HG02970 (cell line): ENCODE results near the gene LEPR.

Source experiments
- ATAC-seq: cut with Tn5 transposase; IDR thresholded peaks from one replicate; pipeline ENCODE4 v1.9.1; 2021; ENCODE audit warnings: mild to moderate bottlenecking, moderate library complexity, moderate number of reproducible peaks; ENCODE audit not compliant: unreplicated experiment, low FRiP score

LEPR gene

DNA sequence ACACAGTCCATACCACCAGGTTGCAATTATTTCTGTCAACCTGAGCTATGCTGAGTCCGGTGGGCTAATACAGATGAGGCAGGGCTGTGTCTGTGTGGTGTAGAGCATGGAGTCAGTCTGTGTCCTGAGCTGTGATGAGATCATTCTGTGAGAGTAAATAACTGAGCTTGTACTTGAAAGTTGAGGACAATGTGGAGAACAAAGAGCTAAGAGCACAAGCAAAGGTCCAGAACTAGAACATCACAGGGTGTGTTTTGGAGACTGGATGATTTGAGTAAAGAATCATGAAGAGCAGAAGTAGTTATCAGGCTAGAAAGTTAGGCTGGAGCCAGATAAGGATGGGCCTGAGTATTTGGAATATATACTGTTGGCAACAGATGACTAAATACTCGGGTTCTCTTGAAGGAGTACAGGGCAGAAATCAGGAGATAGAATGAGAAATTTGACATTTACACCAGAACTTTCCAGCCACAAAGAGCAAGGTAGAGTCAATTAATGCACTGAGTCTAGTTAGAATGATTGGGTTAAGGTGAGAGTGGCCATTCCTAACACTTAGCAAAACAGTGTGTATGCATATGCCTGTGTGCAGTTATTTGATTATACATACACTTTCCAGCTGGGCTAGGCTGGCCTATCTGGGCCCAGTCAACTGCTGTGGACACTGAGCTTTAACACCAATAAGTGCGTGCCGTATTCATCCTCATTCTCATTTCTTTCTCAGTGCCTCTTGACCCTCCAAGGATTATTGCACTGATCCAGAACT is 48.8 kb downstream of the LEPR start:
- ATAC-seq = no peak

- ATAC-seq = no peak
Measured at GRCh38 chr1:65469889-65470340, 49.4 kb downstream of the LEPR start.
